Upper lobe of left lung (tissue), 6 donors: ENCODE measurements around the gene PGD. TPM values are rescaled to one million over a fixed set of nuclear protein-coding genes. Genes with fewer than 3 reads are reported as not detected.
"Not testable (repeated sequence)": the region's sequence is repeated elsewhere in the genome, so short reads cannot be mapped to it uniquely, and the experiment has no call there.

Experiments used
- ATAC-seq, 2 donors: fragments of 200-7000 bp; cut with Tn5 transposase; one replicate each; pipeline ENCODE4 v1.9.1; 2022; ENCODE audit warnings: mild to moderate bottlenecking in 2 of 2, moderate library complexity in 2 of 2; ENCODE audit not compliant: low FRiP score in 2 of 2
- DNase-seq, 2 donors: peaks; one replicate each; pipeline ENCODE4 v3.0.0-alpha.2; 2019 to 2020
- H3K27ac ChIP-seq, 4 donors: fragments of 200-600 bp; sonication (generic); one replicate each; pipeline ENCODE4 v1.5.1; 2016 to 2019
- H3K27me3 ChIP-seq, 4 donors: fragments of 200-600 bp; sonication (generic); one replicate each; pipeline ENCODE4 v1.5.1; 2017 to 2019
- H3K36me3 ChIP-seq, 4 donors: fragments of 200-600 bp; sonication (generic); one replicate each; pipeline ENCODE4 v1.5.1; 2016 to 2019
- H3K4me1 ChIP-seq, 4 donors: fragments of 200-600 bp; sonication (generic); one replicate each; pipeline ENCODE4 v1.5.1; 2018 to 2019
- H3K4me3 ChIP-seq, 4 donors: fragments of 200-600 bp; sonication (generic); one replicate each; pipeline ENCODE4 v1.5.1; 2017 to 2019; ENCODE audit warnings: mild to moderate bottlenecking in 2 of 4, moderate library complexity in 1 of 4
- H3K9me3 ChIP-seq, 4 donors: fragments of 200-600 bp; sonication (generic); one replicate each; pipeline ENCODE4 v1.5.1; 2018 to 2019
- CTCF ChIP-seq, 6 experiments: fragments of 450-650 bp in 4 of 6; fragments of 200-600 bp in 2 of 6; sonication (generic) in 2 of 6; IDR thresholded peaks; one replicate each; pipeline ENCODE4 v1.5.1; 2016 to 2019; ENCODE audit warnings: antibody characterized with exemption in 6 of 6
- EP300 ChIP-seq, 4 donors: sonication (generic); formaldehyde crosslinking; IDR thresholded peaks; one replicate each; pipeline ENCODE4 v1.5.1; 2017; ENCODE audit warnings: antibody characterized with exemption in 4 of 4, control low read depth in 2 of 4
- POLR2A ChIP-seq, 4 donors: fragments of 450-650 bp; IDR thresholded peaks; one replicate each; pipeline ENCODE4 v1.5.1; 2016 to 2017; ENCODE audit warnings: antibody characterized with exemption in 4 of 4, mild to moderate bottlenecking in 2 of 4
- POLR2AphosphoS5 ChIP-seq, 2 donors: sonication (generic); formaldehyde crosslinking; IDR thresholded peaks; one replicate each; pipeline ENCODE4 v1.5.1; 2017; ENCODE audit warnings: antibody characterized with exemption in 2 of 2
- WGBS, 2 donors: methylation state at CpG; one replicate each; pipeline ENCODE4 v1.1.5; 2017 to 2018; 5-methylcytosine and 5-hydroxymethylcytosine counted together
- total RNA-seq, 6 donors: library from RNA; depleted of rRNA in 4 of 6; stranded (reverse); fragments of >200 nt in 4 of 6; gene quantifications; one replicate each; pipeline versions ENCODE4 v1.1.0 to v1.2.1, GENCODE V29; 2016 to 2021
- donor health status: DM: no; HTN: no; CAD: no; lungs with moderate emphysema.
- donor health status: DM: no; HTN: yes; CAD: no; lungs with severe emphysema.

PGD gene
- total RNA-seq, 6 donors from 2014 or later: 118 to 211 (median 183) TPM

GRCh38 chr1:10400013-10400412 lies 1.1 kb downstream of the PGD start:
- DNase-seq: no peak
- Histone ChIP-seq H3K4me3 (peak overlapping the region in 3 of 4 donors; percentile 75 to 96 (median 87)), H3K27ac (peak overlapping the region; percentile 91 to 95 (median 92)), H3K27me3 (no peaks in the 10 kb centered on the region), H3K36me3 (peaks cover 15 to 25% (median 24%) of the 10 kb centered on the region in 4 donors), H3K4me1 (peaks cover 13 to 28% (median 20%) of the 10 kb centered on the region in 4 donors), H3K9me3 (no peaks in the 10 kb centered on the region)
- TF ChIP-seq POLR2A (IDR thresholded peaks at IDR 0.05) (no peak), EP300 (IDR thresholded peaks at IDR 0.05) (no peak), POLR2AphosphoS5 (IDR thresholded peaks at IDR 0.05) (no peak), CTCF (IDR thresholded peaks at IDR 0.05) (no peak)
- WGBS, 2 donors: 57 to 58% methylated on average over 8 of the region's 8 CpGs
- no peak for ATAC-seq

GRCh38 chr1:10401281-10401680 lies 2.4 kb downstream of the PGD start:
- TF ChIP-seq POLR2A (IDR thresholded peaks at IDR 0.05): no peak
- no peak for TF ChIP-seq CTCF (IDR thresholded peaks at IDR 0.05)
- TF ChIP-seq POLR2AphosphoS5 (IDR thresholded peaks at IDR 0.05): no peak
- TF ChIP-seq EP300 (IDR thresholded peaks at IDR 0.05): no peak
- Histone ChIP-seq H3K27ac (peak overlapping the region; percentile 6 to 95 (median 77)), H3K4me3 (peak overlapping the region in 1 of 4 donors; percentile 96), H3K27me3 (no peaks in the 10 kb centered on the region), H3K4me1 (peaks cover 13 to 28% (median 20%) of the 10 kb centered on the region in 4 donors), H3K9me3 (no peaks in the 10 kb centered on the region), H3K36me3 (peaks cover 22 to 37% (median 37%) of the 10 kb centered on the region in 4 donors)
- ATAC-seq (no peak), DNase-seq (no peak)
- 81 to 83% methylated on average over 1 of the region's 1 CpG for WGBS, 2 donors

GRCh38 chr1:10402729-10403274 lies 3.9 kb downstream of the PGD start:
- TF ChIP-seq POLR2AphosphoS5 (IDR thresholded peaks at IDR 0.05): no peak
- no peak for TF ChIP-seq EP300 (IDR thresholded peaks at IDR 0.05)
- no peak for TF ChIP-seq POLR2A (IDR thresholded peaks at IDR 0.05)
- no peak for TF ChIP-seq CTCF (IDR thresholded peaks at IDR 0.05)
- 90 to 95% methylated on average over 9 of the region's 9 CpGs for WGBS, 2 donors
- Histone ChIP-seq H3K9me3 (no peaks in the 10 kb centered on the region), H3K27me3 (no peaks in the 10 kb centered on the region), H3K36me3 (peaks cover 34 to 52% (median 51%) of the 10 kb centered on the region in 4 donors), H3K27ac (no peak overlapping the region), H3K4me1 (peaks cover 13 to 25% (median 18%) of the 10 kb centered on the region in 4 donors), H3K4me3 (no peak overlapping the region)
- no peak for DNase-seq
- ATAC-seq: no peak

DNA sequence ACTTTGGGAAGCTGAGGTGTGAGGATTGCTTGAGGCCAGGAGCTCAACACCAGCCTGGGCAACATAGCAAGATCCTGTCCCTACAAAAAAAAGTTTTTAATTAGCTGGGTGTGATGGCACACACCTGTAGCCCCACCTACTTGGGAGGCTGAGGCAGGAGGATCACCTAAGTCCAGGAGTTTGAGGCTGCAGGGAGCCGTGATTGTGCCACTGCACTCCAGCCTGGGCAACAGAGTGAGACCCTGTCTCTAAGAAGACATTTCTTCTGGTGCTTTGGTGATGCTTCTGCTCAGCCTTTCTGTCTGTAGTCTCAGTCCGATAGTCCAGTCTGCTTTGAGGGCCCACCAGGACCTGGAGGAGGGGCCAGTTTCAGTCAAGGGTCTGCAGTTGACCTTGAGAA lies 8.3 kb downstream of the PGD start:
- Histone ChIP-seq H3K4me1 (no peaks in the 10 kb centered on the region), H3K9me3 (no peaks in the 10 kb centered on the region), H3K36me3 (peaks cover 51 to 96% (median 92%) of the 10 kb centered on the region in 4 donors), H3K27me3 (no peaks in the 10 kb centered on the region), H3K4me3 (no peak overlapping the region), H3K27ac (no peak overlapping the region)
- DNase-seq: no peak
- no peak for TF ChIP-seq EP300 (IDR thresholded peaks at IDR 0.05)
- TF ChIP-seq POLR2AphosphoS5 (IDR thresholded peaks at IDR 0.05): no peak
- no peak for TF ChIP-seq POLR2A (IDR thresholded peaks at IDR 0.05)
- 96 to 100% methylated on average over 1 to 2 of the region's 2 CpGs for WGBS, 2 donors
- ATAC-seq: no peak

- TF ChIP-seq POLR2AphosphoS5 (IDR thresholded peaks at IDR 0.05): peak; percentile 57 to 68
- TF ChIP-seq CTCF (IDR thresholded peaks at IDR 0.05): no peak
- peak in 1 of 4 donors; percentile 48 for TF ChIP-seq EP300 (IDR thresholded peaks at IDR 0.05)
- peak in 1 of 4 donors; percentile 24 for TF ChIP-seq POLR2A (IDR thresholded peaks at IDR 0.05)
- Histone ChIP-seq H3K9me3 (no peaks in the 10 kb centered on the region), H3K27me3 (no peaks in the 10 kb centered on the region), H3K36me3 (peaks cover 32 to 95% (median 83%) of the 10 kb centered on the region in 4 donors), H3K4me3 (no peak overlapping the region), H3K27ac (peak overlapping the region; percentile 57 to 83 (median 72)), H3K4me1 (peaks cover 0 to 10% (median 0%) of the 10 kb centered on the region in 4 donors)
- ATAC-seq (peak; percentile 83 to 87), DNase-seq (peak in 1 of 2 donors; percentile 67)
- WGBS, 2 donors: 60 to 63% methylated on average over 6 of the region's 6 CpGs
Measured at GRCh38 chr1:10415211-10415930, 16.5 kb downstream of the PGD start.

DNA sequence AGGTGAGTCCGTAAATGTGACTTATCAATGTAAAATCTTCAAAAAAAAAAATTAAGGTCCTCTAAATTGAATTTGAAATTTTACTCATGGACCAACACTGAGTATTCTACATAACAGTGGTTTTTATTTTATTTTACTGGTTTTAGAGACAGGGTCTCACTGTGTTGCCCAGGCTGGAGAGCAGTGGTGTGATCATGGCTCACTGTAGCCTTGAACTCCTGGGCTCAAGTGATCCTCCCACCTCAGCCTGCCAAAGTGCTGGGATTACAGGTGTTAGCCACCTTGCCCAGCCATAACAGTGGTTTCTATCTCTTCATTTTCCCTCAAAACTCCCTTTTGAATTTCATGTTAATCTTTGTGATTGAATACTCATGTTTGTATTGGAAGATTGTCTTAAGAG lies 17.1 kb downstream of the PGD start:
- not testable (repeated sequence) for DNase-seq, H3K9me3 ChIP-seq, H3K27me3 ChIP-seq, H3K4me3 ChIP-seq, ATAC-seq
- Histone ChIP-seq H3K36me3 (peaks cover 32 to 95% (median 84%) of the 10 kb centered on the region in 4 donors), H3K4me1 (peaks cover 0 to 10% (median 0%) of the 10 kb centered on the region in 4 donors), H3K27ac (peak overlapping the region; percentile 57 to 83 (median 72))
- WGBS, 2 donors: 90 to 96% methylated on average over 1 of the region's 1 CpG

DNA sequence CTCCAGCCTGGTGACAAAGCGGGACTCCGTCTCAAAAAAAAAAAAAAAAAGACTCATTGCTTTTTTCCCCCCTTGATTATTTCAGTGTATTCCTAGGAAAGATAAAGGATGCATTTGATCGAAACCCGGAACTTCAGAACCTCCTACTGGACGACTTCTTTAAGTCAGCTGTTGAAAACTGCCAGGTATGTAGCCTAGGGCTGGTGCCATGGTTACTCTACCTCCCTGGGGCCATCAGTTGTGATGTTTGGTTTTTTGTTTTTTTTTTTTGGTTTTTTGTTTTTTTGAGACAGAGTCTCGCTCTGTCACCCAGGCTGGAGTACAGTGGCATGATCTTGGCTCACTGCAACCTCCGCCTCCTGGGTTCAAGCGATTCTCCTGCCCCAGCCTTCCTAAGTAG lies 19.9 kb downstream of the PGD start:
- peaks cover 0 to 10% (median 0%) of the 10 kb centered on the region in 4 donors for H3K4me1 ChIP-seq
- not testable (repeated sequence) for H3K9me3 ChIP-seq, DNase-seq, H3K27ac ChIP-seq, H3K4me3 ChIP-seq, H3K27me3 ChIP-seq, ATAC-seq
- WGBS, 2 donors: 96 to 97% methylated on average over 8 of the region's 8 CpGs
- H3K36me3 ChIP-seq: peaks cover 22 to 75% (median 59%) of the 10 kb centered on the region in 4 donors
